LNCAP (cell line): ENCODE results near the gene BEND6.

Source experiments
- CTCF ChIP-seq: fragments of 450-650 bp; IDR thresholded peaks from 2 replicates; pipeline ENCODE4 v1.5.1; 2017; ENCODE audit warnings: mild to moderate bottlenecking

The BEND6 gene

DNA sequence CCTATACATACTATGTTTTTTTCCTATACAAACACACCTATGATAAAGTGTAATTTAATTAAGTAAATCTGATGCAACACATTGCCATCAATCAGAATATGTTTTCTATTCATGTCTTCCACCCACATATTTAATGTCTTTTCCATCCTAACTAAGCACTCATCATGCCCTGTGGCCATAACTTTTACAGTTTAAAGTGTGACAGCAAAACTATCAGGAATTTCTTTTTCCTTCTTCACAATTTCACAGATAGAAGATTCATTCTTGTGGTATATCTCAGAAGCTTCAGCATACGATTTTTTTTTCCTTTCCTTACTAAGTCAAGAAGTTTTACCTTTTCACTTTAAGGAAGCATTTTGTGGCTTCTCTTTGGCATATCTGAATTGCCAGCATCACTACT, 7.0 kb upstream of the BEND6 start:
- no peak for TF ChIP-seq CTCF

GRCh38 chr6:56949265-56949664, 5.6 kb upstream of the BEND6 start:
- TF ChIP-seq CTCF, result no peak

DNA sequence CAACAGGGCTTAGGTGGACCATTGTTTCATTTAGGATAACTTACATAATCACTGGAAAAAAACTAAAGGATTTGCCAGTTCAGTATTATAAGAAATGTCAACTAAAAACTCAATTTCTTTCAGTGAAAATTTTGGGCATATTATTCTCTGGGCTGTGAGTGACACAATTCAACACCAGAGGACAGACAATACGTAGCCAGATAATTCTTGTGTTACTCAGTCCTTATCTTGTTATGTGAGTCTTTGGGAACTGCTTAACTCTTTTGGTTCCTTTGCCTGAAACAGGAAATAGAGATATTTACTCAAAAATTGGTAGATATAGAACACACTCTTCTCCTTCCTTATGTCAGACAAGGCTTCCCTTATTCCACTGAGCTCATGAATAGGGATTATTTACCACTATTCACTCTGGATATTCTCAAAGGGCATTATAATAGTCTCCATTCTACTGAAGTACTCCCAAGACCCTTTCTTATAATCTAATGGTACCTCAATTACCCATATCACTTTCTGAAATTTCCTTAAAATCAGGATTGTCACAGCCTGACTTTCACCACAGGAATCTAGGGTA, 4.9 kb upstream of the BEND6 start:
- TF ChIP-seq CTCF, result no peak

GRCh38 chr6:56951049-56951831, 3.7 kb upstream of the BEND6 start:
- no peak for TF ChIP-seq CTCF

DNA sequence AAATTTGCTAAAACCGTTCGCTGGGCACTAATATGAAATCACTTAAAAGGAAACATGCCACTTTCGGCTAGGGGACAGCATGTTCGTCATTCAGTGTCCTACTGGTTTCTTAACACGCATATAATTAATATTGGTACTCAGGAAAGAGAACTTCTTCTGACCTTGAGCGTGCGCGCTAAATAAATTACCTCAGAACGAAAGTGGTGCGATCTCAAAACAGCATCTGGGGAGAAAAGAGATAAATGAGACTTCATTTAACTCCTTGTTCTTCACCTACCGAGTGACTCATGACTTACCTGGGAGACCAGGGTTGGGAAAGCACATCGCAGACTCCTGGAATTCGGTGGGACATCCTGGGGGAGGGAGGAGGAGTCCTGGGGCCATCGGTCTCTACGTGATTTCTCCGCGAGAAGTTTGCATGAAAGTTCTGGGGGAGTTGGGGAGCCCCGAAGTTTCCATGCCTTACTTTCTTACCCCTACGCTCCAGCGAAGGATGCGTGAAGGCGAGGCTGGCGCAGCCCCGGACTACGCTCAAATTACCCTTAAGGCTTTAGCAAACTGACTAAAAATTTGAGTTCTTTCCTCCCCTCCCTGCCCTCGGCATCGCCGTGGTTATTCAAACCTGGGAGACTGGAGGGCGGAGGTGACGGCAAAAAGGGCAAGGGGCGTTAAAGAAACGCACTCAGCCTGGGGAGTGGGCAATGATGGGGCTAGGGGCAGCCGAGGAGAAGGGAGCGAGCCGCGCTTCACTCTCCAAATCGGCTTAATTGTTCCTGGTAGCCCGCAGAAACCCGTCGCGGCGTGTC, 1.1 kb upstream of the BEND6 start:
- TF ChIP-seq CTCF, result no peak

DNA sequence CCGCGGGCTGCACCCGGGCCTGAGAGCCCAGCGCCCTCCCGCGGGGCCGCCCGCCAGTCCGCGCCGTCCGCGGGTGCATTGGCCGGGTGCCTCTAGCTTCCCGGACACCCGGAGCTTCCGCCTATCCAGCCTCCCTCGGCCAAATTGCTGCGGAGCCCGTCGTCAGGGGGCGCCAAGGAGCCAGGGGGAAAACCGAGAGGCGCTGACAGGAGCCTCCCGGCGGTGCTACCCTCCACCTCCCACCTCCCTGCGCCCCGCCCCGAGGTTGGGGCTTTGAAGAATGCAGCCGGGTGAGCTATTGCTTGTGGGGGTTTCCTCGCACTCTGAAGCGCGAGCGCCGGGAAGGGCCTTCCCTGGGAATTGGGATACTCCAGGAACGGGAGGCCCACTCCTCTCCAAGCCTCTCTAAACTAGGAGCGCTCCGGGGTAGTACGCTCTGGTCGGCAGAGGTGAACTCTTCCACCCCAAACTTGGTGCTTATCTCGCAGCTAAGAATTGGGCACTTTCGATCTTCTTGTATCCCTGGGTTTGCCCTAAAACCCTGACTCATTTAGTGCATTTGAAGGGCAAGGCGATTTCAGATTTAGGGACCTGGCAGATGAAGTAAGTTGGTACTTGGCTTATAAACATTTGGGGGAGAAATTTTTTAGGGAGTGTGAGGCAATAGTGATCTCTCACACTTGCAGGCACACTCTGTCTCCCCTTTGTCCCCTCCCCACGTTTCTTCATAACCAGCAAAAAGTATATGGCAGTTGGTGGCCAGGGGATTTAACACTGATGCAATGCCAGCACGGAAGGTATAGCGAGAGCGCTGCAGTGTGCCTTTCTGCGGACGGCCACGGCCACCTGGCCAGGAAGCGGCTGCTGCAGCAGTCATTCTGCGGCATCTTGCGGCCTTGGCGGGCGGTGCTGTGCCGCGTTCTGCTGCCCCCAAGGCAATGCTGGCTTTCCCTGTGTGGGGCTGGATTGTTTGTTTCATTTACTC, 556 bp downstream of the BEND6 start:
- peak; percentile 70 for TF ChIP-seq CTCF

- no peak for TF ChIP-seq CTCF
Measured at GRCh38 chr6:56956491-56956890, 1.6 kb downstream of the BEND6 start.
